Hypothalamus (tissue), 51 donors: ENCODE measurements around the gene F7.
"Not testable (repeated sequence)": the region's sequence is repeated elsewhere in the genome, so short reads cannot be mapped to it uniquely, and the experiment has no call there.

Experiments
- DNase-seq, 51 donors: peaks; one replicate each; lab custom pipeline; 2025; lab: John Stamatoyannopoulos, UW

Gene F7

GRCh38 chr13:113098162-113098732 lies 7.3 kb upstream of the F7 start:
- DNase-seq, result no peak

- DNase-seq, result no peak
These were observed 6.4 kb upstream of the F7 start for GRCh38 chr13:113099142-113099541.

- DNase-seq, result peak in 5 of 51 donors; percentile 8 to 49 (median 23)
These were observed 3.3 kb upstream of the F7 start for GRCh38 chr13:113102302-113102701.

- DNase-seq, result no peak
These were observed 2.9 kb upstream of the F7 start for GRCh38 chr13:113102727-113103126.

- no peak for DNase-seq
These were observed 1.9 kb upstream of the F7 start for GRCh38 chr13:113103646-113104045.

- no peak for DNase-seq
These were observed 396 bp downstream of the F7 start for GRCh38 chr13:113105921-113106452.

GRCh38 chr13:113106711-113107351 lies 1.2 kb downstream of the F7 start:
- no peak for DNase-seq

GRCh38 chr13:113108521-113108920 lies 2.9 kb downstream of the F7 start:
- not testable (repeated sequence) for DNase-seq

- no peak for DNase-seq
These were observed 3.8 kb downstream of the F7 start for GRCh38 chr13:113109151-113110047.

- DNase-seq, result no peak
These were observed 4.7 kb downstream of the F7 start for GRCh38 chr13:113110048-113110851.

GRCh38 chr13:113110852-113111315 lies 5.3 kb downstream of the F7 start:
- DNase-seq, result no peak

GRCh38 chr13:113111821-113112220 lies 6.2 kb downstream of the F7 start:
- not testable (repeated sequence) for DNase-seq

- not testable (repeated sequence) for DNase-seq
These were observed 6.9 kb downstream of the F7 start for GRCh38 chr13:113112475-113112874.

- DNase-seq, result no peak
These were observed 7.6 kb downstream of the F7 start for GRCh38 chr13:113112893-113113845.

- no peak for DNase-seq
These were observed 8.3 kb downstream of the F7 start for GRCh38 chr13:113113846-113114271.

GRCh38 chr13:113114511-113115362 lies 9.1 kb downstream of the F7 start:
- DNase-seq, result no peak

GRCh38 chr13:113115363-113116205 lies 10.0 kb downstream of the F7 start:
- DNase-seq, result no peak
